ENCODE results near the gene ACAP2.

Gene ACAP2

GRCh38 chr3:195460091-195460713 is 17.4 kb upstream of the ACAP2 start:
- H3K27ac ChIP-seq (ENCODE audit: poor library complexity, severe bottlenecking): no peak overlapping the region
- no peak for ATAC-seq (ENCODE audit: low read depth)
- no peaks in the 10 kb centered on the region for H3K9me3 ChIP-seq (ENCODE audit: severe bottlenecking)
- H3K36me3 ChIP-seq (ENCODE audit: low read depth): no peaks in the 10 kb centered on the region
- TF ChIP-seq CTCF (IDR thresholded peaks at IDR 0.05; ENCODE audit: poor library complexity, severe bottlenecking): no peak
- H3K4me1 ChIP-seq (ENCODE audit: insufficient read depth, poor library complexity, severe bottlenecking): no peaks in the 10 kb centered on the region
- H3K4me3 ChIP-seq (ENCODE audit: severe bottlenecking): no peak overlapping the region
- DNase-seq (ENCODE audit: low spot score): no peak
- no peaks in the 10 kb centered on the region for H3K27me3 ChIP-seq (ENCODE audit: insufficient read depth, poor library complexity, severe bottlenecking)

- Histone ChIP-seq H3K9me3 (ENCODE audit: severe bottlenecking) (no peaks in the 10 kb centered on the region), H3K27ac (ENCODE audit: poor library complexity, severe bottlenecking) (no peak overlapping the region), H3K4me1 (ENCODE audit: insufficient read depth, poor library complexity, severe bottlenecking) (no peaks in the 10 kb centered on the region), H3K4me3 (ENCODE audit: severe bottlenecking) (no peak overlapping the region), H3K27me3 (ENCODE audit: insufficient read depth, poor library complexity, severe bottlenecking) (no peaks in the 10 kb centered on the region), H3K36me3 (ENCODE audit: low read depth) (no peaks in the 10 kb centered on the region)
- ATAC-seq (ENCODE audit: low read depth) (0 out of 3 replicates have a peak, but pooled peaks have one; percentile 25), DNase-seq (ENCODE audit: low spot score) (no peak)
- TF ChIP-seq CTCF (IDR thresholded peaks at IDR 0.05; ENCODE audit: poor library complexity, severe bottlenecking): no peak
These were observed 15.5 kb upstream of the ACAP2 start for GRCh38 chr3:195458316-195458717.

GRCh38 chr3:195455789-195456188 is 13.0 kb upstream of the ACAP2 start:
- no peak overlapping the region for H3K27ac ChIP-seq (ENCODE audit: poor library complexity, severe bottlenecking)
- H3K36me3 ChIP-seq (ENCODE audit: low read depth): no peaks in the 10 kb centered on the region
- H3K9me3 ChIP-seq (ENCODE audit: severe bottlenecking): no peaks in the 10 kb centered on the region
- DNase-seq (ENCODE audit: low spot score): no peak
- H3K27me3 ChIP-seq (ENCODE audit: insufficient read depth, poor library complexity, severe bottlenecking): no peaks in the 10 kb centered on the region
- no peak for TF ChIP-seq CTCF (IDR thresholded peaks at IDR 0.05; ENCODE audit: poor library complexity, severe bottlenecking)
- ATAC-seq (ENCODE audit: low read depth): no peak
- no peak overlapping the region for H3K4me3 ChIP-seq (ENCODE audit: severe bottlenecking)
- no peaks in the 10 kb centered on the region for H3K4me1 ChIP-seq (ENCODE audit: insufficient read depth, poor library complexity, severe bottlenecking)

GRCh38 chr3:195453236-195453635 is 10.4 kb upstream of the ACAP2 start:
- H3K4me3 ChIP-seq (ENCODE audit: severe bottlenecking): no peak overlapping the region
- H3K27me3 ChIP-seq (ENCODE audit: insufficient read depth, poor library complexity, severe bottlenecking): no peaks in the 10 kb centered on the region
- no peak overlapping the region for H3K27ac ChIP-seq (ENCODE audit: poor library complexity, severe bottlenecking)
- ATAC-seq (ENCODE audit: low read depth) (no peak), DNase-seq (ENCODE audit: low spot score) (no peak)
- TF ChIP-seq CTCF (IDR thresholded peaks at IDR 0.05; ENCODE audit: poor library complexity, severe bottlenecking): no peak
- H3K36me3 ChIP-seq (ENCODE audit: low read depth): no peaks in the 10 kb centered on the region
- H3K4me1 ChIP-seq (ENCODE audit: insufficient read depth, poor library complexity, severe bottlenecking): no peaks in the 10 kb centered on the region
- no peaks in the 10 kb centered on the region for H3K9me3 ChIP-seq (ENCODE audit: severe bottlenecking)

GRCh38 chr3:195451373-195452015 is 8.7 kb upstream of the ACAP2 start:
- Histone ChIP-seq H3K36me3 (ENCODE audit: low read depth) (no peaks in the 10 kb centered on the region), H3K4me1 (ENCODE audit: insufficient read depth, poor library complexity, severe bottlenecking) (no peaks in the 10 kb centered on the region), H3K4me3 (ENCODE audit: severe bottlenecking) (no peak overlapping the region), H3K9me3 (ENCODE audit: severe bottlenecking) (no peaks in the 10 kb centered on the region), H3K27me3 (ENCODE audit: insufficient read depth, poor library complexity, severe bottlenecking) (no peaks in the 10 kb centered on the region), H3K27ac (ENCODE audit: poor library complexity, severe bottlenecking) (no peak overlapping the region)
- TF ChIP-seq CTCF (IDR thresholded peaks at IDR 0.05; ENCODE audit: poor library complexity, severe bottlenecking): no peak
- DNase-seq (ENCODE audit: low spot score) (no peak), ATAC-seq (ENCODE audit: low read depth) (no peak)

Measured in RWPE2 (cell line).